ENCODE results near the gene SERTAD4. TPM values are rescaled to one million over a fixed set of nuclear protein-coding genes. Genes with fewer than 3 reads are reported as not detected.

The SERTAD4 gene
- total RNA-seq, 4 donors from 2014 or later, result 0.60 to 6.7 (median 2.0) TPM

DNA sequence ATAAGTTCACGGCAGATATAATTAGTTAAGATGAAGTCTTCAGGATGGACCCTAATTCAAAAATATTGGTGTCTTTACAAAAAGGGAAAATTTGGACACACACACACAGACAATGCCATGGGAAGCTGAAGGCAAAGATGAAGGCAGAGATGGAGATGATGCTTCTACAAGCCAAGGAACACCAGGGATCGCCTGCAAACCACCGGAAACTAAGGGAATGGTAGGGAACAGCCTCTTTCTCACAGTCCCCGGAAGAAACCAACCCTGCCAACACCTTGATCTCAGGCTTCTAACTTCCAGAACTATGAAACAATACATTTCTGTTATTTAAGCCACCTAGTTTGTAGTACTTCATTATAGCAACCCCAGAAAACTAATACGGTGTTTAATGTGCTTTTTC lies 15.1 kb upstream of the SERTAD4 start:
- Histone ChIP-seq H3K36me3 (no peaks in the 10 kb centered on the region), H3K27me3 (no peaks in the 10 kb centered on the region), H3K4me1 (peaks cover 0 to 12% (median 4%) of the 10 kb centered on the region in 4 donors), H3K4me3 (no peak overlapping the region), H3K9me3 (no peaks in the 10 kb centered on the region), H3K27ac (no peak overlapping the region)
- no peak for DNase-seq
- intact Hi-C loops (cut with DNase I; ENCODE audit: low total_unique reads), result loop anchor here (1.0 kb wide), 1 partner anchor 21 kb away; no protein-coding TSS in a partner anchor
- in situ Hi-C loops (cut with MboI; ENCODE audit: low pct_ligation_motif_present in 1 of 4, low pct_unique_long_range_greater_than_20kb in 1 of 4, low sequenced_read_pairs in 3 of 4), result no loop called here
- 84 to 85% methylated on average over 5 of the region's 5 CpGs for WGBS, 2 donors (ENCODE audit: low coverage in 1 of 2)
- no peak for TF ChIP-seq POLR2A (IDR thresholded peaks at IDR 0.05)
- TF ChIP-seq, protein P1, sequence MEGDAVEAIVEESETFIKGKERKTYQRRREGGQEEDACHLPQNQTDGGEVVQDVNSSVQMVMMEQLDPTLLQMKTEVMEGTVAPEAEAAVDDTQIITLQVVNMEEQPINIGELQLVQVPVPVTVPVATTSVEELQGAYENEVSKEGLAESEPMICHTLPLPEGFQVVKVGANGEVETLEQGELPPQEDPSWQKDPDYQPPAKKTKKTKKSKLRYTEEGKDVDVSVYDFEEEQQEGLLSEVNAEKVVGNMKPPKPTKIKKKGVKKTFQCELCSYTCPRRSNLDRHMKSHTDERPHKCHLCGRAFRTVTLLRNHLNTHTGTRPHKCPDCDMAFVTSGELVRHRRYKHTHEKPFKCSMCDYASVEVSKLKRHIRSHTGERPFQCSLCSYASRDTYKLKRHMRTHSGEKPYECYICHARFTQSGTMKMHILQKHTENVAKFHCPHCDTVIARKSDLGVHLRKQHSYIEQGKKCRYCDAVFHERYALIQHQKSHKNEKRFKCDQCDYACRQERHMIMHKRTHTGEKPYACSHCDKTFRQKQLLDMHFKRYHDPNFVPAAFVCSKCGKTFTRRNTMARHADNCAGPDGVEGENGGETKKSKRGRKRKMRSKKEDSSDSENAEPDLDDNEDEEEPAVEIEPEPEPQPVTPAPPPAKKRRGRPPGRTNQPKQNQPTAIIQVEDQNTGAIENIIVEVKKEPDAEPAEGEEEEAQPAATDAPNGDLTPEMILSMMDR (IDR thresholded peaks at IDR 0.05), result no peak
- no peak for TF ChIP-seq POLR2AphosphoS5 (IDR thresholded peaks at IDR 0.05)
- TF ChIP-seq EP300 (IDR thresholded peaks at IDR 0.05; ENCODE audit: low read depth), result no peak

- TF ChIP-seq POLR2AphosphoS5 (IDR thresholded peaks at IDR 0.05) (no peak), POLR2A (IDR thresholded peaks at IDR 0.05) (no peak), EP300 (IDR thresholded peaks at IDR 0.05; ENCODE audit: low read depth) (no peak)
- TF ChIP-seq, protein P1 (IDR thresholded peaks at IDR 0.05), result no peak
- DNase-seq, result no peak
- in situ Hi-C loops (cut with MboI; ENCODE audit: low pct_ligation_motif_present in 1 of 4, low pct_unique_long_range_greater_than_20kb in 1 of 4, low sequenced_read_pairs in 3 of 4), result no loop called here
- peaks cover 0 to 17% (median 9%) of the 10 kb centered on the region in 4 donors for H3K4me1 ChIP-seq
- H3K27me3 ChIP-seq, result no peaks in the 10 kb centered on the region
- intact Hi-C loops (cut with DNase I; ENCODE audit: low total_unique reads), result no loop called here
- H3K4me3 ChIP-seq, result no peak overlapping the region
- WGBS, 2 donors (ENCODE audit: low coverage in 1 of 2), result 67 to 71% methylated on average over 1 to 4 of the region's 4 CpGs
- no peak overlapping the region for H3K27ac ChIP-seq
- no peaks in the 10 kb centered on the region for H3K36me3 ChIP-seq
- no peaks in the 10 kb centered on the region for H3K9me3 ChIP-seq
Observed at GRCh38 chr1:210218047-210218446, 14.5 kb upstream of the SERTAD4 start.

- TF ChIP-seq POLR2A (IDR thresholded peaks at IDR 0.05), result peak; percentile 78
- peak; percentile 32 to 65 (median 63) for TF ChIP-seq POLR2AphosphoS5 (IDR thresholded peaks at IDR 0.05)
- TF ChIP-seq, protein P1 (IDR thresholded peaks at IDR 0.05), result no peak
- H3K36me3 ChIP-seq, result no peaks in the 10 kb centered on the region
- intact Hi-C loops (cut with DNase I; ENCODE audit: low total_unique reads) (no loop called here), in situ Hi-C loops (cut with MboI; ENCODE audit: low pct_ligation_motif_present in 1 of 4, low pct_unique_long_range_greater_than_20kb in 1 of 4, low sequenced_read_pairs in 3 of 4) (no loop called here)
- H3K4me3 ChIP-seq, result peak overlapping the region in 1 of 4 donors; percentile 1
- WGBS, 2 donors (ENCODE audit: low coverage in 1 of 2), result 17 to 29% methylated on average over 6 of the region's 6 CpGs
- DNase-seq, result peak; percentile 59
- H3K9me3 ChIP-seq, result no peaks in the 10 kb centered on the region
- no peaks in the 10 kb centered on the region for H3K27me3 ChIP-seq
- peaks cover 5 to 23% (median 11%) of the 10 kb centered on the region in 4 donors for H3K4me1 ChIP-seq
- H3K27ac ChIP-seq, result peak overlapping the region; percentile 80 to 86 (median 82)
Observed at GRCh38 chr1:210222340-210223006, 10.1 kb upstream of the SERTAD4 start.

DNA sequence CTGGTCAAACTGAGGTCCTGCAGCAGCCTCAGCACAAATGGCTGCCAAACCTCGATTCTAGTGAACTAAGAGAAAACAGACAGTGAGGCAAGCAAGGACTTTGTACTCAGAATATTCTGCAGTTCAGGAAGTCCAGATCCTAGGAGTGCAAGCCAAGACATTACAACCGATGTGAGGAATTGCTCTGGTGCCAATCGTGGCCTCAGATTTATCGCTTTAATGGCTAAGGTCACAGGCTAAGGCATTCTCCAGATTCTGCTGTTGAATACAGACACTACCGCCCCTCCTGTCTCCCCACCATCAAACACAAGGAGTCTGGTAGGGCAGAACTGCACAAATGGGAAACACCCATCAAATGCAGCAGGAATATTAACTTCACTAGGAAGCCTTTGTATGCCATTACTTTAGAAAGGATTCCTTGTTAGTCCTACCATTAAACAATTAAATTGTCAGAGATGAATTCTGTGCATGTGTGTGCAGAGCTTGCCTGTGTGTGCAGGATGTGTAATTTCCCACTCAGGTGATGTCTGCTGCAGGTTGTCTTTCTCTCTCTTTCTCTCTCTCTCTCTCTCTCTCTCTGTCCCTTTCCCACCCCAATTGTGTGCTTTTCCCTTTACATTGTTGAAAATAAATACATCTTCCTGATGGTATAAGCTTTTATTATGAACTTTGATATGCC lies 9.2 kb upstream of the SERTAD4 start:
- in situ Hi-C loops (cut with MboI; ENCODE audit: low pct_ligation_motif_present in 1 of 4, low pct_unique_long_range_greater_than_20kb in 1 of 4, low sequenced_read_pairs in 3 of 4) (no loop called here), intact Hi-C loops (cut with DNase I; ENCODE audit: low total_unique reads) (no loop called here)
- Histone ChIP-seq H3K27ac (peak overlapping the region; percentile 80 to 86 (median 82)), H3K4me1 (peaks cover 5 to 23% (median 11%) of the 10 kb centered on the region in 4 donors), H3K27me3 (no peaks in the 10 kb centered on the region), H3K4me3 (no peak overlapping the region), H3K9me3 (no peaks in the 10 kb centered on the region), H3K36me3 (no peaks in the 10 kb centered on the region)
- peak in 2 of 3 donors; percentile 37 to 47 for TF ChIP-seq POLR2AphosphoS5 (IDR thresholded peaks at IDR 0.05)
- TF ChIP-seq, protein P1 (IDR thresholded peaks at IDR 0.05), result no peak
- 27% methylated on average over 5 of the region's 5 CpGs; no CpG with 5 or more reads in 1 of the 2 donors for WGBS, 2 donors (ENCODE audit: low coverage in 1 of 2)
- DNase-seq, result peak; percentile 49
